B cell (primary cell): ENCODE measurements around the gene TENM4. TPM values are rescaled to one million over a fixed set of nuclear protein-coding genes. Genes with fewer than 3 reads are reported as not detected.

Experiments used
- ATAC-seq: fragments of 200-7000 bp; cut with Tn5 transposase; one replicate; pipeline ENCODE4 v1.10.0; 2021; ENCODE audit warnings: low read depth, mild to moderate bottlenecking, moderate number of reproducible peaks, moderate library complexity
- CTCF ChIA-PET: fragments of 350-600 bp; sonication (Branson Sonifier 250); formaldehyde crosslinking; loops from one replicate; lab custom pipeline; 2021; ENCODE audit warnings: antibody characterized with exemption, inconsistent platforms; lab: Charles Lee
- POLR2A ChIA-PET: fragments of 350-600 bp; sonication (Branson Sonifier 250); formaldehyde crosslinking; loops from one replicate; lab custom pipeline; 2021; ENCODE audit warnings: antibody characterized with exemption; lab: Charles Lee
- DNase-seq: peaks from one replicate; pipeline ENCODE4 v3.0.0; 2013
- H2AFZ ChIP-seq: 2 replicates; pipeline ENCODE4 v1.6.1; 2012; ENCODE audit warnings: mild to moderate bottlenecking, low read depth, low read length; ENCODE audit not compliant: insufficient read depth, poor library complexity, severe bottlenecking
- H3K27ac ChIP-seq, 2 donors: 1 replicate in 1 of 2; 2 replicates in 1 of 2; pipeline ENCODE4 v1.5.1; 2012 to 2013; ENCODE audit warnings: low read length in 2 of 2, mild to moderate bottlenecking in 2 of 2, moderate library complexity in 1 of 2
- H3K27me3 ChIP-seq, 4 experiments: fragments of 200-600 bp in 1 of 4; sonication (generic) in 1 of 4; replicated peaks in 1 of 4; 1 replicate in 2 of 4; 2 replicates in 2 of 4; pipeline versions ENCODE4 v1.6.1 to v1.7.0; 2013 to 2016; ENCODE audit warnings: low read length in 3 of 4, mild to moderate bottlenecking in 2 of 4, mixed read lengths in 1 of 4, moderate library complexity in 1 of 4; ENCODE audit not compliant: insufficient read depth in 4 of 4, control insufficient read depth in 3 of 4; ENCODE audit errors: control extremely low read depth in 1 of 4
- H3K36me3 ChIP-seq, 2 experiments: replicated peaks in 1 of 2; 1 replicate in 1 of 2; 2 replicates in 1 of 2; pipeline versions ENCODE4 v1.6.1 to v1.7.1; 2013; ENCODE audit warnings: low read length in 1 of 2; ENCODE audit not compliant: insufficient read depth in 2 of 2, control insufficient read depth in 1 of 2; ENCODE audit errors: control extremely low read depth in 1 of 2, extremely low read depth in 1 of 2
- H3K4me1 ChIP-seq, 2 donors: fragments of 200-600 bp in 1 of 2; sonication (generic) in 1 of 2; 1 replicate in 1 of 2; 2 replicates in 1 of 2; pipeline versions ENCODE4 v1.5.1 to v1.6.1; 2013 to 2017; ENCODE audit warnings: low read length in 2 of 2; ENCODE audit not compliant: control insufficient read depth in 2 of 2, insufficient read depth in 2 of 2
- H3K4me2 ChIP-seq: replicated peaks from 2 replicates; pipeline ENCODE3; 2012; ENCODE audit warnings: mild to moderate bottlenecking, low read depth, low read length; ENCODE audit not compliant: poor library complexity, severe bottlenecking
- H3K4me3 ChIP-seq, 5 experiments: fragments of 200-600 bp in 1 of 5; sonication (generic) in 1 of 5; 1 replicate in 3 of 5; 2 replicates in 2 of 5; pipeline versions ENCODE4 v1.5.1 to v1.7.0; 2011 to 2016; ENCODE audit warnings: low read length in 4 of 5, mild to moderate bottlenecking in 4 of 5, low read depth in 2 of 5, control low read depth in 1 of 5, moderate library complexity in 1 of 5; ENCODE audit not compliant: insufficient read depth in 1 of 5; ENCODE audit errors: control extremely low read depth in 1 of 5, extremely low read depth in 1 of 5
- H3K79me2 ChIP-seq: fragments of 200-600 bp; sonication (generic); one replicate; pipeline ENCODE4 v1.6.0; 2016; ENCODE audit warnings: low read length; ENCODE audit not compliant: control insufficient read depth, insufficient read depth
- H3K9ac ChIP-seq: fragments of 200-600 bp; sonication (generic); 2 replicates; pipeline ENCODE4 v1.6.1; 2017; ENCODE audit warnings: mild to moderate bottlenecking, low read length, moderate library complexity
- H3K9me3 ChIP-seq, 3 donors: one replicate each; pipeline versions ENCODE4 v1.6.1 to v1.7.1; 2013; ENCODE audit warnings: low read length in 2 of 3; ENCODE audit not compliant: control insufficient read depth in 2 of 3, insufficient read depth in 1 of 3; ENCODE audit errors: control extremely low read depth in 1 of 3
- H4K20me1 ChIP-seq: 2 replicates; pipeline ENCODE4 v1.6.0; 2012; ENCODE audit warnings: mild to moderate bottlenecking, low read length; ENCODE audit not compliant: insufficient read depth, control insufficient read depth, poor library complexity, severe bottlenecking
- H3K27ac Mint-ChIP-seq: one replicate; pipeline ENCODE4 v1.8.0; 2021; ENCODE audit warnings: mixed read lengths
- H3K27me3 Mint-ChIP-seq: one replicate; pipeline ENCODE4 v1.8.0; 2021; ENCODE audit warnings: mixed read lengths
- H3K4me1 Mint-ChIP-seq: one replicate; pipeline ENCODE4 v1.8.0; 2021; ENCODE audit warnings: mixed read lengths
- H3K4me3 Mint-ChIP-seq: one replicate; pipeline ENCODE4 v1.8.0; 2021; ENCODE audit warnings: mixed read lengths
- H3K9me3 Mint-ChIP-seq: one replicate; pipeline ENCODE4 v1.8.0; 2022; ENCODE audit warnings: mixed read lengths; ENCODE audit not compliant: insufficient read depth
- EZH2 ChIP-seq: IDR thresholded peaks from 2 replicates; pipeline ENCODE4 v1.6.1; 2012; ENCODE audit warnings: borderline replicate concordance, low read depth, mild to moderate bottlenecking, moderate library complexity, low read length; ENCODE audit not compliant: insufficient read depth, poor library complexity, severe bottlenecking
- WGBS: methylation state at CpG from one replicate; pipeline ENCODE4 v1.1.5; 2013; ENCODE audit warnings: missing lambda C conversion rate; ENCODE audit not compliant: insufficient coverage; 5-methylcytosine and 5-hydroxymethylcytosine counted together
- intact Hi-C: fragments of 100-400 bp; cut with micrococcal nuclease; formaldehyde crosslinking; loops from one replicate; pipeline ENCODE4 v1.10.0; 2022
- polyA plus RNA-seq: library from polyadenylated mRNA; depleted of rRNA; stranded (reverse); fragments of >200 nt; gene quantifications from 2 replicates; pipeline ENCODE4 v1.2.3, GENCODE V29; 2012
- total RNA-seq, 2 donors: library from RNA; stranded (reverse); fragments of 120-200 nt in 1 of 2; gene quantifications; 1 replicate in 1 of 2; 2 replicates in 1 of 2; pipeline versions ENCODE4 v1.2.3 to v1.2.4, GENCODE V29; 2013 to 2022
- TF ChIP-seq, protein P1 (sequence below): fragments of 200-600 bp; IDR thresholded peaks from one replicate; pipeline ENCODE4 v1.8.0; 2022; ENCODE audit warnings: antibody characterized with exemption, mild to moderate bottlenecking

Gene TENM4
- total and polyA plus RNA-seq, 2 donors (not counting 1 experiment from before 2014, with no cell fraction given) = 0.09 to 5.7 TPM

DNA sequence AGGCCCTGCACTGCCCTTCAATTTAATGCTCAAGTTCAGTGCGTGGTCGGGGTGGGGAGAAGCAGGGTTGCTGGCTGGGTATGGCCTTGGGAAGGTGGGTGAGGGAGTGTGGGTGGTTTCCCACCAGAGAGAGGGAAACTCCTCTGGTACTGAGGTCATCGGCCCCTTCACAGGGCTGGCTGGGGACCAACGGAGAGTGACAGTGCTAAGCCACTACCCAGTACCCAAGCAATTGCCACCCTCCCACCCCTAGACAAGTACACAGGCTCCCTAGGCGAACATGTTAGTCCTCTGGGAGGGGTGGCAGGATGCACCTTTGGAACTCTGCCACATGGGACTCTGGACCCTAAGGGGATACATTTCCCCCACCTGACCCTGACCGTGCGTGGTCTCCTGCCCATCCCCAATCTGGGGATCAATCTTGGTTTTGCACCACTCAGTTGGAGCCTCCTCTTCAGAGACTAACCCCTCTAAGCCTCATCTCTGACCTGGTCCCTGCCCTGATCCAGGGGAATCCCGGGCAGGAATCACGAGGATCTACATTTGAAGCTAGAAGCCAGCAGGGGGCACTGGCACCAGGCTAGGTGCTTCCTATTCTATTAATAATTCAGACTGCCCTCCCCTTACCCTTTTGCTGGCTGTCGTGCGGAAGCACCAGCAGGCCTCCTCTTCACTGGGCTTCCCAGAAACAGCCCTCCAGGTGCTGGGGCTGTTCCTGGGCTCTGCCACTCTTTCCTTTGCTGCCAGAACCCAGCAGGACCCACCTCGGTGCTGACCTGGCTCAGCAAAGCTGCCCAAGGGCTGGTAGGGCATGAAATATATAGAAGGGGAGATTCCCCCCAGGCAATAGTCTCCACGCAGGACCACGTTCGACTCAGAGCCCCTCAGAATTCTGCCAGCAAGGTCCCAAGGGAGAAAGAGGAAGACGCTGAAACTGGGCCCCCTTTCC is 377.7 kb downstream of the TENM4 start:
- no peaks in the 10 kb centered on the region for H3K79me2 ChIP-seq
- Mint-ChIP-seq H3K27ac (no peak overlapping the region), H3K4me1 (no peaks in the 10 kb centered on the region), H3K4me3 (no peak overlapping the region), H3K27me3 (peaks cover 5% of the 10 kb centered on the region), H3K9me3 (no peaks in the 10 kb centered on the region)
- ChIA-PET POLR2A (no interaction called here), CTCF (no interaction called here)
- no peak overlapping the region for H3K4me3 ChIP-seq
- no peaks in the 10 kb centered on the region for H3K36me3 ChIP-seq
- H3K4me2 ChIP-seq = no peak overlapping the region
- no peak overlapping the region for H3K27ac ChIP-seq
- H3K27me3 ChIP-seq = no peaks in the 10 kb centered on the region
- no peak for DNase-seq
- no peaks in the 10 kb centered on the region for H3K4me1 ChIP-seq
- H2AFZ ChIP-seq = no peak overlapping the region
- no peaks in the 10 kb centered on the region for H4K20me1 ChIP-seq
- intact Hi-C loops = no loop called here
- no peak for TF ChIP-seq EZH2
- TF ChIP-seq, protein P1, sequence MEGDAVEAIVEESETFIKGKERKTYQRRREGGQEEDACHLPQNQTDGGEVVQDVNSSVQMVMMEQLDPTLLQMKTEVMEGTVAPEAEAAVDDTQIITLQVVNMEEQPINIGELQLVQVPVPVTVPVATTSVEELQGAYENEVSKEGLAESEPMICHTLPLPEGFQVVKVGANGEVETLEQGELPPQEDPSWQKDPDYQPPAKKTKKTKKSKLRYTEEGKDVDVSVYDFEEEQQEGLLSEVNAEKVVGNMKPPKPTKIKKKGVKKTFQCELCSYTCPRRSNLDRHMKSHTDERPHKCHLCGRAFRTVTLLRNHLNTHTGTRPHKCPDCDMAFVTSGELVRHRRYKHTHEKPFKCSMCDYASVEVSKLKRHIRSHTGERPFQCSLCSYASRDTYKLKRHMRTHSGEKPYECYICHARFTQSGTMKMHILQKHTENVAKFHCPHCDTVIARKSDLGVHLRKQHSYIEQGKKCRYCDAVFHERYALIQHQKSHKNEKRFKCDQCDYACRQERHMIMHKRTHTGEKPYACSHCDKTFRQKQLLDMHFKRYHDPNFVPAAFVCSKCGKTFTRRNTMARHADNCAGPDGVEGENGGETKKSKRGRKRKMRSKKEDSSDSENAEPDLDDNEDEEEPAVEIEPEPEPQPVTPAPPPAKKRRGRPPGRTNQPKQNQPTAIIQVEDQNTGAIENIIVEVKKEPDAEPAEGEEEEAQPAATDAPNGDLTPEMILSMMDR = no peak
- no peaks in the 10 kb centered on the region for H3K9me3 ChIP-seq
- no peak for ATAC-seq
- H3K9ac ChIP-seq = no peak overlapping the region
- 47% methylated on average over 9 of the region's 16 CpGs for whole genome bisulfite sequencing
